ENCODE measurements around the gene LANCL2. TPM values are rescaled to one million over a fixed set of nuclear protein-coding genes. Genes with fewer than 3 reads are reported as not detected.

LANCL2 gene
- total and polyA plus RNA-seq, 8 donors = 9.5 to 24.9 (median 20.8) TPM

DNA sequence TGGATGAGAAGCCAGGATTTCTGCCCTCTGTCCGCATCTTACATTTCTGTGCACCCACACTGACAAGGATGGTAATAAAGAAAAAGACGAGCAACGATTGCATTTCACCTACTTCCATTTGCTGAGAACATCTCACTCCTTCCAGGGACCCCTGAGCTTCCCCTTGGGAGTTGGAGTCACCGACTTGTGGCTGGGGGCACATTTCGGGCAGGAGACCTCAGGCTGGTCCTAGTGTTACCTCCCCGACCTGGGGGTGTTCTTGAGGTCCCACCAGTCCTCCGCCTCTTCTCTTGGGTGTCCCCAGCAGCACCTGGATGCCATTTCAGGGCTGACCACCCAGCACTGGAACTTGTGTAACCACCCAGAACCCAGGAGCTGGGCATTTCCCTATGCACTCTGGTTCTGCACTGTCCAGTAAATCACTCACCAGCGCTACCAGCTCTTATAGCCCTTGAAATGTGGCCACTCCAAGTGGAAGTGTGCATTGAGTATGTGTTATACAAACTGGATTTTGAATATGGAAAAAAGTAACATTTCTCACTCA is 84.9 kb downstream of the LANCL2 start:
- no peak overlapping the region for H3K27ac ChIP-seq
- peaks cover 0 to 4% of the 10 kb centered on the region in 2 donors for H3K9me3 ChIP-seq
- TF ChIP-seq CTCF (IDR thresholded peaks at IDR 0.05) = no peak
- no peaks in the 10 kb centered on the region for H3K4me1 ChIP-seq
- DNase-seq = no peak
- intact Hi-C loops (cut with DNase I) = no loop called here
- peaks cover 0 to 17% of the 10 kb centered on the region in 2 donors for H3K27me3 ChIP-seq
- no peak overlapping the region for H3K4me3 ChIP-seq
- H3K36me3 ChIP-seq = no peaks in the 10 kb centered on the region
- ATAC-seq = no peak

GRCh38 chr7:55452971-55453370 is 87.8 kb downstream of the LANCL2 start:
- Histone ChIP-seq H3K36me3 (no peaks in the 10 kb centered on the region), H3K27me3 (peaks cover 0 to 17% of the 10 kb centered on the region in 2 donors), H3K27ac (no peak overlapping the region), H3K4me1 (no peaks in the 10 kb centered on the region), H3K4me3 (no peak overlapping the region), H3K9me3 (peaks cover 0 to 17% of the 10 kb centered on the region in 2 donors)
- no peak for DNase-seq
- ATAC-seq = no peak
- intact Hi-C loops (cut with DNase I) = no loop called here
- no peak for TF ChIP-seq CTCF (IDR thresholded peaks at IDR 0.05)

DNA sequence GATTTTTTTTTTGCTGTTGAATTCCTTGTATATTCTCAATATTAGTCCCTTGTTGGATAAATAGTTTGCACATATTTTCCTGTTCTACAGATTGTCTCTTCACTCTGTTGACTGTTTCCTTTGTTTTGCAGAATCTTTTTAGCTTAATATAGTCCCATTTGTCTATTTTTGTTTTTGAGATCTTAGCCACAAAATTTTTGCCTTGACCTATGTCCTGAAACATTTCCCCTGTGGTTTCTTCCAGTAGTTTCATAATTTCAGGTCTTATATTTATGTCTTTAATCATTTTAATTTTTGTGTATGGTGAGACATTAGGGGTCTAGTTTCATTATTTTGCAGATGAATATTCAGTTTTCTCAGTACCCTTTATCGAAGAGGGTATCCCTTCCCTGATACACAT is 92.7 kb downstream of the LANCL2 start:
- Histone ChIP-seq H3K36me3 (no peaks in the 10 kb centered on the region), H3K27me3 (no peaks in the 10 kb centered on the region), H3K4me3 (no peak overlapping the region), H3K4me1 (no peaks in the 10 kb centered on the region), H3K27ac (no peak overlapping the region), H3K9me3 (peaks cover 0 to 48% of the 10 kb centered on the region in 2 donors)
- no peak for DNase-seq
- TF ChIP-seq CTCF (IDR thresholded peaks at IDR 0.05) = no peak
- intact Hi-C loops (cut with DNase I) = no loop called here
- no peak for ATAC-seq

- ATAC-seq (no peak), DNase-seq (no peak)
- intact Hi-C loops (cut with DNase I) = no loop called here
- Histone ChIP-seq H3K36me3 (no peaks in the 10 kb centered on the region), H3K9me3 (peaks cover 0 to 48% of the 10 kb centered on the region in 2 donors), H3K4me1 (no peaks in the 10 kb centered on the region), H3K27me3 (no peaks in the 10 kb centered on the region), H3K4me3 (no peak overlapping the region), H3K27ac (no peak overlapping the region)
- TF ChIP-seq CTCF (IDR thresholded peaks at IDR 0.05) = no peak
These were observed 93.2 kb downstream of the LANCL2 start for GRCh38 chr7:55458351-55458750.

GRCh38 chr7:55463686-55464262 is 98.6 kb downstream of the LANCL2 start:
- Histone ChIP-seq H3K27me3 (no peaks in the 10 kb centered on the region), H3K27ac (no peak overlapping the region), H3K4me1 (no peaks in the 10 kb centered on the region), H3K4me3 (no peak overlapping the region), H3K36me3 (peaks cover 0 to 39% of the 10 kb centered on the region in 2 donors), H3K9me3 (peaks cover 0 to 23% of the 10 kb centered on the region in 2 donors)
- ATAC-seq (no peak), DNase-seq (no peak)
- intact Hi-C loops (cut with DNase I) = no loop called here
- no peak for TF ChIP-seq CTCF (IDR thresholded peaks at IDR 0.05)
